GM20431 (cell line): Measurements from ENCODE around the gene NDRG4.

Source experiments
- in situ Hi-C: fragments of 300-500 bp; cut with MseI, MboI; formaldehyde crosslinking; loops from one replicate; pipeline ENCODE4 v1.15.0; 2020; ENCODE audit warnings: low sequenced_read_pairs; ENCODE audit not compliant: unreplicated experiment

NDRG4 gene

DNA sequence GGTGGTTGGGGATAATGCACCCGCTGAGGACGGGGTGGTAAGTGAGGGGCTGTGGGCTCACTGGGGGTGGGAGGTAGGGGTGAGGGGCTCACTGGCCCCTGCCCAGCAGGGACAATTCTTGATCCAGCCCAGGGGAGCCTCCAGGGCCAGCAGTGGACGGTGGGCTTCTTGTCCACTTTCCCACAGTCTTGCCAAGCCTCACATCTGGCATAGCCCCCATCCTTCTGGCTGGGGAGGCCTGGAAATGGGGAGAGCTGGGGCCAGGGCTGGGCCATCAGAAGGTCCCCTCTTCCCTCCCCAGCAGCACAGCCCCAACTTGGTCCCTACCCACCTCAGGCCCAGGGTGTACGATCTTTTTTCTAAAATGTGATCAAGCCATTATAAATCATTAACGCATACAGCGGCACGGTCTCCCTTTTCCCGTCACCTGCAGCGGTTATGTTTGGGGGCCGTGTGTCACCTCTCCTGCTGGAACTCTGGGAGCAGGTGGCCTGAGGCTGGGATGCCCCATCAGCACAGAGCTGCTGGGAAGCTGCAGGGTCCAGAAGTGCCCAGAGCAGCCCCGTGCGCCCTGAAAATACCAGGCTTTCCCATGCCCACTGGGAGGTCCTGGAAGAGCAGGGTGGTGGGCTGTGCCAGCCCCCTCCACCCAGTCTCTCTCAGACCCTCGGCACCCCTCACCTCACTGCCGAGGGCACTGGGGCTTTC is 8.2 kb downstream of the NDRG4 start:
- in situ Hi-C loops = no loop called here

DNA sequence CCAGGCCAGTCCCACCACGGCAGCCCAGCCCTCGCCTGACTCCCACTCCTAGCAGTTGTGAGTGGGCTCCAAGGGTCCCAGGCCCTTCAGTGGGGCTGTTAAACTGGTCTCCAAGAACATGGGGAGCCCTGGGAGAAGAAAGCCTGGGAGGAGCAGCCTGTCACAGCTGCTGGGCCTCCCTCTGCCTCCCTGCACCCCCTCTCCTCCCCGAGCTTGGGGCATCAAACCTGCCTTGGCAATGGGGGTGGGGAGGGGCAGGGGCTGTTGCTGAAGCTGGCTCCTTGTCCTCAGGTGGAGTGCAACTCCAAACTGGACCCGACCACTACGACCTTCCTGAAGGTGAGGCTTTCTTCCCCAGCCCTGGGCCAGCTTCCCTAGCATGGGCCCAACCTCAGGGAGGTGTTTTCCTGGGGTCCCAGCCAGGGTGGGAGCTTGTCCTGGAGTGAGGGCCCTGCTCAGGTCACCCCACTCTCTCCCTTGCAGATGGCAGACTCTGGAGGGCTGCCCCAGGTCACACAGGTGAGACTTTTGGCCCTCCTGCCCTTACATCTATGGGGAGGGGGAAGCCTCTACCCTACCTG is 8.8 kb downstream of the NDRG4 start:
- in situ Hi-C loops = no loop called here

DNA sequence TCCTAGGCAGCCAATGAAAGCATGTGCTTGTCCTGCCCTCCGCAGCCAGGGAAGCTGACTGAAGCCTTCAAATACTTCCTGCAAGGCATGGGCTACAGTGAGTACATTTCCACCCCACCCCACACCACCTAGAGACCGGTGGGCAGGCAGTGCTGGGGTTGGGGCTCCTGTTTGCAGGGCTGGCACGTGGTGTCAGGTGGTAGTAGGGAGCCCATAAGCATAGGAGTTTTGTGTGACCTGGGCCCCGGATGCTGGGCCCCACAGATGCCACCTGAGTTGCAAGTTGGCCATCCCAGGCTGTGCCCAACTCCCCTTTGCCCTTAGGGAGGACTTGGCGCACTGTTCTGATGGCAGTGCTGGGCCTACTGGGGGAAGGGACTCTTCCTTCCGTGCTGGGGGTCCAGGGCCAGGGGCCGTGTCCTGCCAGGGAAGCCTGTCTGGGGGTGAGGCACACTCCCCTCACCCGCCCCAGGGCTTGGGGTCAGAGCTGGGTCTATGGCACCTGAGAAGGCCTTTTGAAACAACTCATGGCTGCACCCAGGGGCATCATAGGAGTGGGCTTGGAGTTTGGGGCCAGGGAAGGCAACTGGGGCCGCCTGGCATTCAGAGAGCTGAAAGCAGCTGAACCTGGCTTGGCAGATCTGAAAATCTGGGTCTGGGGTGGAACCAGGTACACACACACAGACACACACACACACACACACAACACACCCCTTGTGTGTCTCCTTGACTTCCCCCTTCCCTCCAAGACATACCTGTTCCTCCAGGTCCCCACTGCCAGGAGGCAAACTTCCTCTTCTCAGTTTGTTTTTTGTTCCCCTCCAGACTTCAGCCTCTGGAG is 9.5 kb downstream of the NDRG4 start:
- in situ Hi-C loops = no loop called here

DNA sequence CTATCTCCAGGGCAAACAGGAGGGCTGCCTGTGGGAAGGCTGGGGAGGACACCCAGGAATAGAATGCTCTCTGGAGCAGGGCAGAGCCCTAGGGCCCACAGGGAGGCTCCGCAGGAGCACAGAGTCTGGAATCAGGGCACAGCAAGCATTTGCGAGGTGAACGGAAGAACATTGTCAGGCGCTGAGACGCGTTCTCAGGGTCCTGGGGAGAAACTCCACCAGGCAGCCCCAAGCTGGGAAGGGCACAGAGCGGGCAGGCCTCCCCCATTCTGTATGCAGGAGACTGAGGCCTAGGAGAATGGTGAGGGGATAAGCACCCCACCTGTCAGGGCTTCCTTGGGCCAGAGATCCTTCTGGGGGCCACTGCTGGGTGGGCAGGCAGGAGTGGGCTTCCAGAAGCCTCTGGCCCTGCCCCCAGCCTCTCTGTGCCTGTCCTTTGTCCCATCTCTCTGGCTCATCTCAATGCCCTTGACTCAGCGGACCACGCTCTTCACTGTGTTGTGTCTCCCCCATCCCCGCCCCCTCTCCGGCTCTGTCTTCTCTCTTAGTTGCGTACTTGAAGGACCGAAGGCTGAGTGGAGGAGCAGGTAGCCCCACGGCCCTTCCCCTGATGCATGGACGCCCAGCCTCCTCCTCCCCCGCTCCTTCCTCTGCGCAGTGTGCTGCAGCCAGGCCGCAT is 10.3 kb downstream of the NDRG4 start:
- in situ Hi-C loops = no loop called here

DNA sequence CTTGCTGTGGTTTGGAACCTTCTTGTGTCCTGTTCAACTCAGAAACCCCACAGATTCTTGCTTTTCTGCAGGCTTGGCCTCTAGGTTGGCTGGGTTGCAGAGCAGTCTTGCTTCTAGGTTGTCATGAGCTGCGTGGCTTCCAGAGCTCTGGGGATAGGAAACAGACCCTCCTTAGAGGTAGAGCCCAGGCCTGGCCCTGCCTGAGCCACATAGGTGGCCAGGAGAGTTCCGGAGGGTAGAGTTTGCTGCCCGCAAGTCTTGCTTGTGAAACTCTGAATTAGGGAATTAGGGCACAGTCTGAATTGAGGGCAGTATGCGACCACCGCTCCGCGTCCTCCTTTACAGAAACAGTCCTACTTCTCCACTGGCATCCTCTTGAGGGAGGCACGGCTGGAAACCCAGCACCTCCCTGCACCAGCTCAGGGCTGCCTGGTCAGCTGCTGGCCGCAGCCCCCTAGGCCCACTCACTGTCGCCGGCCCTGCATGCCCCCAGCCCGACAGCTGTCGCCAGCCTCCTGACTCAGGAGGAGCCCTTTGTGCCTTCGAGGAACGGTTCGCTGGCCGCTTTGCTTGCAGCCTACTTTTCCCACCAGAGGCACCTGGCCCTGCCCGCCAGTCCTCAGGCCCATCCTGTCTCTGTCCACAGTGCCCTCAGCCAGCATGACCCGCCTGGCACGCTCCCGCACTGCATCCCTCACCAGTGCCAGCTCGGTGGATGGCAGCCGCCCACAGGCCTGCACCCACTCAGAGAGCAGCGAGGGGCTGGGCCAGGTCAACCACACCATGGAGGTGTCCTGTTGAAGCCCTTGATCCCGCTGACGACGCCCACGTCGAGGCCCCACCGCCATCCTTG is 11.1 kb downstream of the NDRG4 start:
- in situ Hi-C loops = no loop called here

DNA sequence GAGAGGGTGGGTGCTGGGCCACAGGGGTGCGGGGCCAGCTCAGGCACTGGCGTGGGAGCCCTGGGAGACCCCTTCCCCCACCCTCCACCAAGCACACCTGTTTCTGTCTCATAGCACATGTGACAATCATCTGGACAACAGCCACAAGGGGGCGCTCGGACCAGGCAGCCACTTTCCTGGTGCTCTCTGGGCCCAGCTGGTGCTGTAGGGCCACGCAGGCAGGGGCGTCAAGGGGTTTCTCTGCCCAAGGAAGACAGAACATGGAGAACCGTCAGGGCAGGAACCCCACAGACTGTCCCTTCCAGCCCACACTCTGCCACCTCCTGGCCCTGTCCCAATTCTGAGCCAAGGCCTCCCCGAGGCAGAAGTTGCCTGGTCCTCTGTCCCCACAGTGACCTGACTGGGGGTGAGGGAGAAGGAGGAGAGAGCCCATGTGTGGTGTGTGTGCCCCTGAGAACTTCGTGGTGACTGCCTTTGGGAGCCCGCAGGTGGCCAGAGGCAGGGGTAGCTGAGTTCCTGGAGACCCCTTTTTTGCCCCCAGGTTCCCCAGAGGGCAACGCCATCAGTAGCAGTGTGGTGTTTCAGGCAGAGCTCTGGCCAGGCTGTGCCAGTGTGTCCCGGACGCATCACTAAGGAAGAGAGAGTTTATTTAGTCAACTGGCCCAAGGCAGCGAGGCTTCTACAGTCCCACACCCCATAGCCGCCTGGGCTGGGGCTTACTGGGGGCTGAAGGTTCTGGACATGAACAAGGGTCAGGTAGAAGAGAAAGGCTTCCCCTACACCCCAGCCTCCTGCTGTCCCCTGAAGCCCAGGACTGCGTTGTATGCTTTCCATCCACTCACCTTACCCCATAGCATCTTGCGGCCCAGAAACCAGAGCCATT is 12.2 kb downstream of the NDRG4 start:
- in situ Hi-C loops = no loop called here

DNA sequence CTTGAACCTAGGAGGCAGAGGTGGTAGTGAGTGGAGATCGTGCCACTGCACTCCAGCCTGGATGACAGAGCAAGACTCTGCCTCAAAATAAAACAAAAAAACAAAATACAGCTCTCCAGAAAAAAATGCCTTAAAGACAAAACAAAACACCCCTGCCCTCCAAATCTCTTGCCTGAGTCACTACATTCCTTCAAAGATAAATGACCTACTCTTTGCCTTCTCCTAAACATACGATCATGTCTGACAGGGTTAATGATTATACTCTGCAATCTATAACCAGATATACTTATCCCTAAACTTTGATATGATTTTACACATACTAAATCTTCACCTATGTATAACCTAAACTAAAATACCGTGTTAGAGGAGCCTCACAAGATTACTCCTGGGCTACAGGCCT is 13.9 kb downstream of the NDRG4 start:
- in situ Hi-C loops = no loop called here

DNA sequence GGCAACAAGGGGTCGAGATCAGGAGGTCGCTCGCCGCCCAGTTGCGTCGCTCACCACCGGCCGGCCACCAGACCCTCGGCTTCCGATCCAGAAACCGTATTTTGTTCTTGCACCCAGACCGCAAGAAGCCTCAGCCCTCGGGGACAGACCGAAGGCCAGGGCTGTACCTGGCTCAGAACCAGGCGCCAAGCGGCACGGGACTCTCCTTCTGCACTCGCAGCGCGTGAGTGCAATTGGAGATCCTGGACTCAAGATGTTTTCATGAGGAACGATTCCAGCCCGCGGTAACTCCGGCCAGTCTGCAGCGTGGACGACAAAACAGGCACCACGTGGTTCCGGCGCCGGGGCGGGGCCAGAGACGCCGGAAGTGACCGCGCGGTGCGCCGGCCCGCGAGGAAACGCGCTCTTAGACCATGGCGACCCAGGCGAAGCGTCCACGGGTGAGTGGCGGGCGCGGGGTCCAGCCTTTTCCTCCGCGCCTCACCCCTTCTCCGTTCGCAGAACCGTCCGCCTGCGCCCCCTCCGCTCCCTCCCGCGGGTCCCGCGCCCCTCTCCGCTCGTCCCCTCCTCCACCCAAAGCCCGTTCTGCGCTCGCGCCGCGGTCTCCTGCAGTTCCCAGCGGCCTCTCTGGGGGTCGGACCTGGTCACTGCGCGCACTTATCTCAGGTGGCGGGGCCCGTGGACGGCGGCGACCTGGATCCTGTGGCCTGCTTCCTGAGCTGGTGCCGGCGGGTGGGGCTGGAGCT is 15.4 kb downstream of the NDRG4 start, which contains the start of gene SETD6:
SETD6 (plus strand) TSS at position 393 of the 746 bp plus-strand sequence; CDS start at position 414, 21 bp downstream.
- in situ Hi-C loops = no loop called here

DNA sequence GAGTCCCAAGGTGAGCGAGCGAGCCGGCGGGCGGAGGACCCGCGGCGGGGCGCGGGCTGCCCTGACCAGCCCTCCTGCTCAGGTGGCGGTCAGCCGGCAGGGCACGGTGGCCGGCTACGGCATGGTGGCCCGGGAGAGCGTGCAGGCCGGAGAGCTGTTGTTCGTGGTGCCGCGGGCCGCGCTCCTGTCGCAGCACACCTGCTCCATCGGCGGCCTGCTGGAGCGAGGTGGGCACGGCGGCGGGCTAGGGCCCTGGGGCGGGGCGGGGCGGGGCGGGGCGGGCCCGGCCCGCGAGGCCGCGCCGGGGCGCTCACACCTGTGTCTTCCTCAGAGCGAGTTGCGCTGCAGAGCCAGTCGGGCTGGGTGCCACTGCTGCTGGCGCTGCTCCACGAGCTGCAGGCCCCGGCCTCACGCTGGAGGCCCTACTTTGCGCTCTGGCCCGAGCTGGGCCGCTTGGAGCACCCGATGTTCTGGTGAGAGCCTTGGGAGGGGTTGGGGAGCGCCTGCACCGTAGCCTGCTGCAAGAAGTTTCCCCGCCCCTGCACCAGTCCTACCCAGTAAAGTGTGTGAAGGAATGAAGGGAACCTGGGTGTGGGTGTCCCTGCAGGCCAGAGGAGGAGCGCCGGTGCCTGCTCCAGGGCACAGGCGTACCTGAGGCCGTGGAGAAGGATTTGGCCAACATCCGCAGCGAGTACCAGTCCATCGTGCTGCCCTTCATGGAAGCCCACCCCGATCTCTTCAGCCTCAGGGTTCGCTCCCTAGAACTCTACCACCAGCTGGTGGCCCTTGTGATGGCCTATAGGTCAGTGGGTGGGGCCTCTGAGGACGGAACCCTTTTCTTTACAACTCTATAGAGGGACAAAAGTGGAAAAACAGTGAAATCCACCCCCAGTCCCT is 16.2 kb downstream of the NDRG4 start:
- in situ Hi-C loops = no loop called here

DNA sequence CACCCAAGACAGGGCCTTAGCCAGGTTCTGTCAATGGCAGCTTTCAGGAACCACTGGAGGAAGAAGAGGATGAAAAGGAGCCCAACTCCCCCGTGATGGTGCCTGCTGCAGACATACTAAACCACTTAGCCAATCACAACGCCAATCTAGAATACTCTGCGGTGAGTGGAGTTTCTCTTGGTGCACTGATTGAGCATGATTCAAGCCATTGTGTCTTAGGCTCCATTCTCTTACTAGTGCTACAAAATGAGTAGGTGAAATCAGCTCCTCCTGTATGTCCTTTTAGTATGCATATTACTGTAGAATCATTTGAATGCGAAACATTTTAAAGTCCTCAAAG is 16.8 kb downstream of the NDRG4 start:
- in situ Hi-C loops = no loop called here

DNA sequence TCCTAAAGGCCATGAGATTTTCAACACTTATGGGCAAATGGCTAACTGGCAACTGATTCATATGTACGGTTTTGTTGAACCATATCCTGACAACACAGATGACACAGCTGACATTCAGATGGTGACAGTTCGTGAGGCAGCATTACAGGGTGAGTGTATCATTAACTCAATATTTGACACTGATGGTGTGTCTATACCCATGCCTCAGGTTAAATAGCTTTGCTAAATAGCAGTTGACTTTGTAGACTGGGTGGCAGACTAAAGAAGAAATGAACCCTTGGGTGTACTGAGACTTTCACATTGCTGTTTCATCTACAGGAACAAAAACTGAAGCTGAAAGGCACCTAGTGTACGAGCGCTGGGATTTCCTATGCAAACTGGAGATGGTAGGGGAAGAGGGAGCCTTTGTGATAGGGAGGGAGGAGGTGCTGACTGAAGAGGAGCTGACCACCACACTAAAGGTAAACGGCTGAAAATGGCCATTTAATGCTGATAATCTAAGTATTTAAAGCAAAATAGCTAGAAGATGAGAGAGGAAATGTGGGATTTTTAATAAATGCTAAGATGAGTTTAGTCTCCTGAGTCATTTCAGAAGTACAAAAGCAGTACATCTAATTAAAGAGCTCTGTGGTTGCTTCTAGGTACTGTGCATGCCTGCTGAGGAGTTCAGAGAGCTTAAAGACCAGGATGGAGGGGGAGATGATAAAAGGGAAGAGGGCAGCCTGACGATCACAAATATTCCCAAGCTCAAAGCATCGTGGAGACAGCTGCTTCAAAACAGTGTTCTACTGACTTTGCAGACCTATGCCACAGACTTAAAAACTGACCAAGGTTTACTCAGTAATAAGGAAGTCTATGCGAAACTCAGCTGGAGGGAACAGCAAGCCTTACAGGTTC is 18.4 kb downstream of the NDRG4 start:
- in situ Hi-C loops = no loop called here

DNA sequence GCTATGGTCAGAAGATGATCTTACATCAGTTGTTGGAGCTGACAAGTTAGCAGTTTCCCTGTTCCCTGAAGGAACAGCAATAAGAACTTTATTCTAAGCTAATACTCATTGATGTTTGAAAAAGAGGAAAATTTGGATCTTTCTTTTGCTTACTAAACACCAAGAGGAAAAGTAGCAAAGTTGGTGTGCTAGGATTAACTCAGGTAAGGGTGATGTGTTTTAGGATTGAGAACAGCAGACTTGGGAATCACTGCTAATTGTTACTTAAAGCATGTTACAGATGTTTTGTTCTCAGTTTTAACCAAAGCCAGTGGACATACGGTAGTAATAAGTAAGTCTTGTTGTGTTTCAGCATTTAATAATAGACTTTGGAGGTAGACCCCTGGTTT is 19.0 kb downstream of the NDRG4 start:
- in situ Hi-C loops = no loop called here

DNA sequence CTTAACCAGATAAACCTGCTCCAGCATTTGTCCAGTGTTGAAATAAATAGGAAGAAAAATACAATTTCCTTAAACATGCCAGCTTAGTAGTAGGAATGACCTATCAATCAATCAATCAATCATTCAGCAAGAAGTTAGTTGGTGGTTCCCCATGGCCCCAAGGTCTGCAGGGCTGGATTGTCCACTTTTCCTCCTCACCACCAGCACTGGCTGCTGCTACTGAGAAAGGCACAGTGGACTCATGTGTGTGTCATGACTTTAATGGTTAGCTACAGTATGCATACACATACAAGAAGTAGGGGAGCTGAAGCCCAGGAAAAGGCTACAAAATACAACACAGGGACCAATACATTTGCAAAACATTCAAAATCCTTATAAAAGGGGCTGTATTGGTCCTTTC is 19.8 kb downstream of the NDRG4 start:
- in situ Hi-C loops = no loop called here

DNA sequence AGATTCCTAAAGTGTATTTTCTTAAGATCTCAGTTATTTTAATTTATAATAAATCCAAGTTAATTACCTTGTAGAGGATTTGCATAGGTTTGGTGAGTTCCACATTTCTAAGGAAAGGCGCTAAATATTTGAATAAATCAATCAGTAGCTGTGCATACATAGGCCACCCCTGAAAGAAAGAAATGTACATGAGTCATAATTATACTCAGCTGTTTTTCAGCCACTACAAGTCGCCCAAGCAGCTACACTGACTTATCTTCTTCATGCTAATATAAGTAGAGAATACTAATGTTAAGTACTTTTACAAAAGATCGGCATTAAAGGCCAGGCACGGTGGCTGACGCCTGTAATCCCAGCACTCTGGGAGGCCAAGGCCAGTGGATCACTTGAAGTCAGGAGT is 30.2 kb downstream of the NDRG4 start:
- in situ Hi-C loops = no loop called here

DNA sequence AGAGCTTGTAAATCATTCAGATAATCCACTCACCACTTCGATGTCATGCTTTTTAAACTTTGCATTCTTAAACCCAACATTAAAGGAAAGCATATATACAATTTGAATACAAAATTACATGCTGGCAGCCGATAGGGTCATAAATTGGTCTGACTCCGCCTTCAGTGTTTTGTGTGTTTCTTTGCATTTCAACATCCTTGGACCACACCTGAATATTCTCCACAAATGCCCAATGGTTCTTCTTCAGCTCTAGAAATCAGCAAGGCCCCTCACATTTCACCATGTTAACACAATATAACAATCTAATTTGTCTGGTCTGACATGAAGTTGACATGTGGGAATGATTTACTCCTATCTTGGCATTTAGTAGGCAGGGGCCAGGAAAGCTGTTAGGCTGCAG is 32.5 kb downstream of the NDRG4 start:
- in situ Hi-C loops = no loop called here

DNA sequence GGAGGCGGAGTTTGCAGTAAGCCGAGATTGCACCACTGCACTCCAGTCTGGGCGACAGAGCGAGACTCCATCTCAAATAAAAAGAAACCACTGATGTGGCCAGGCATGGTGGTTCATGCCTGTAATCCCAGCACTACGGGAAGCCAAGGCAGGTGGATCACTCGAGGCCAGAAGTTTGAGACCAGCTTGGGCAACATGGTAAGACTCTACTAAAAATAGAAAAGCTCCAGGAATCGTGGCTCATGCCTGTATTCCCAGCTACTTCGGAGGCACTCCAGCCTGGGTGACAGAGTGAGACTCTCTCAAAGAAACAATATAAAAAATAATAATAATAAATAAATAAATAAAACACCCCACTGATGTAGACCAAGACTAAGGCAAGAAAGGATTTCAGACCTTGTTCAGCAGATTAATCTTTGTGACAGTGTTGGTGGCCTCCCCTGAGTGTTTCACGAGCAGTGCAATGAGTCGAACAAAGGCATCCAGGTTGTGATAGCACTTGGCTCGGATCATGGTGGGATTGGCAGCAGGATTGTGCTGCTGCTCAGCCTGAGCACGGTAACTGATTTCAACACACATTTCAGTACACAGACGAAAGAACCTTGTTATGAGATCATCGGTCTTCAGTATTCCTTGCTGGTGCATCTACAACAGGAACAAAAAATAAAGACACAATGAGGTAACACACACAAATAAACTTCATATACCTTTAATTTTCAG is 34.0 kb downstream of the NDRG4 start:
- in situ Hi-C loops = no loop called here
